Colon (tissue), 2 donors: ENCODE data around the gene FADS6.
"Not testable (repeated sequence)": the region's sequence is repeated elsewhere in the genome, so short reads cannot be mapped to it uniquely, and the experiment has no call there.

Experiments used
- FAIRE-seq: peaks from 2 replicates; lab custom pipeline; 2012; peaks lifted over from hg19 to GRCh38; lab: Jason Lieb, UNC
- donor health status: control.
- donor health status: control.

Gene FADS6

GRCh38 chr17:74888469-74888868 is 5.0 kb downstream of the FADS6 start:
- no peak for FAIRE-seq

GRCh38 chr17:74883241-74883745 is 10.1 kb downstream of the FADS6 start:
- no peak for FAIRE-seq

GRCh38 chr17:74882517-74883240 is 10.8 kb downstream of the FADS6 start:
- no peak for FAIRE-seq

GRCh38 chr17:74881073-74881472 is 12.4 kb downstream of the FADS6 start:
- no peak for FAIRE-seq

- no peak for FAIRE-seq
Measured at GRCh38 chr17:74879308-74879707, 14.1 kb downstream of the FADS6 start.

- no peak for FAIRE-seq
Measured at GRCh38 chr17:74878658-74879057, 14.8 kb downstream of the FADS6 start.

GRCh38 chr17:74877592-74878548 is 15.6 kb downstream of the FADS6 start:
- no peak for FAIRE-seq

GRCh38 chr17:74875977-74876593 is 17.3 kb downstream of the FADS6 start:
- FAIRE-seq: no peak

GRCh38 chr17:74875155-74875976 is 18.1 kb downstream of the FADS6 start:
- no peak for FAIRE-seq

GRCh38 chr17:74874615-74875037 is 18.8 kb downstream of the FADS6 start:
- no peak for FAIRE-seq

GRCh38 chr17:74873874-74874614 is 19.4 kb downstream of the FADS6 start:
- no peak for FAIRE-seq

- FAIRE-seq: peak; percentile 55
Measured at GRCh38 chr17:74873037-74873873, 20.2 kb downstream of the FADS6 start.

GRCh38 chr17:74872313-74873036 is 21.0 kb downstream of the FADS6 start, which contains the start of gene FDXR:
FDXR (minus strand) TSS chr17:74872994; CDS start chr17:74872944, 50 bp downstream.
- no peak for FAIRE-seq

GRCh38 chr17:74871356-74872076 is 21.9 kb downstream of the FADS6 start:
- FAIRE-seq: no peak

- FAIRE-seq: no peak
Measured at GRCh38 chr17:74870512-74870911, 22.9 kb downstream of the FADS6 start.

GRCh38 chr17:74870028-74870427 is 23.4 kb downstream of the FADS6 start:
- not testable (repeated sequence) for FAIRE-seq

- no peak for FAIRE-seq
Measured at GRCh38 chr17:74868908-74869255, 24.6 kb downstream of the FADS6 start.

- FAIRE-seq: no peak
Measured at GRCh38 chr17:74868251-74868907, 25.1 kb downstream of the FADS6 start.
